Thyroid gland (tissue), 4 donors: ENCODE results near the gene OTOG. TPM values are rescaled to one million over a fixed set of nuclear protein-coding genes. Genes with fewer than 3 reads are reported as not detected.
A peak's percentile ranks its signal among the peaks of the same experiment; 100 is the strongest.

Source experiments
- DNase-seq, 2 donors: peaks; one replicate each; pipeline ENCODE4 v3.0.0-alpha.2; 2019
- H3K27ac ChIP-seq, 3 donors: fragments of 200-600 bp; sonication (generic); 1 replicate in 2 of 3; 2 replicates in 1 of 3; pipeline ENCODE4 v1.5.1; 2016 to 2019; ENCODE audit warnings: mild to moderate bottlenecking in 1 of 3, moderate library complexity in 1 of 3
- H3K27me3 ChIP-seq: fragments of 200-600 bp; sonication (generic); one replicate; pipeline ENCODE4 v1.5.1; 2019
- H3K36me3 ChIP-seq, 2 donors: fragments of 200-600 bp; sonication (generic); one replicate each; pipeline ENCODE4 v1.5.1; 2016 to 2019
- H3K4me1 ChIP-seq, 2 donors: fragments of 200-600 bp; sonication (generic); one replicate each; pipeline ENCODE4 v1.5.1; 2017 to 2019
- H3K4me3 ChIP-seq, 3 donors: fragments of 200-600 bp; sonication (generic); replicated peaks in 1 of 3; 1 replicate in 2 of 3; 2 replicates in 1 of 3; pipeline ENCODE4 v1.5.1; 2016; ENCODE audit warnings: mild to moderate bottlenecking in 1 of 3
- H3K9me3 ChIP-seq: fragments of 200-600 bp; sonication (generic); one replicate; pipeline ENCODE4 v1.5.1; 2017
- POLR2A ChIP-seq, 2 donors: fragments of 450-650 bp; IDR thresholded peaks; one replicate each; pipeline ENCODE4 v1.6.1; 2017; ENCODE audit warnings: antibody characterized with exemption in 2 of 2, mild to moderate bottlenecking in 2 of 2, moderate library complexity in 1 of 2
- WGBS, 2 donors: methylation state at CpG; one replicate each; pipeline ENCODE4 v1.1.5; 2017; 5-methylcytosine and 5-hydroxymethylcytosine counted together
- intact Hi-C: fragments of 100-400 bp; cut with DNase I; formaldehyde crosslinking; loops from one replicate; pipeline ENCODE4 v1.15.1; 2023
- total RNA-seq, 4 donors: library from RNA; depleted of rRNA; stranded (reverse); fragments of >200 nt; gene quantifications; one replicate each; pipeline ENCODE4 v1.2.3, GENCODE V29; 2016
- TF ChIP-seq, protein P1 (sequence below), 6 experiments: fragments of 200-600 bp in 3 of 6; fragments of 450-650 bp in 3 of 6; sonication (generic) in 3 of 6; IDR thresholded peaks; one replicate each; pipeline ENCODE4 v1.5.1; 2016 to 2019; ENCODE audit warnings: antibody characterized with exemption in 6 of 6, mild to moderate bottlenecking in 2 of 6, inconsistent platforms in 1 of 6, moderate library complexity in 1 of 6

OTOG gene
- total RNA-seq: not detected

- H3K4me1 ChIP-seq: no peaks in the 10 kb centered on the region
- no peak for TF ChIP-seq POLR2A (IDR thresholded peaks at IDR 0.05)
- TF ChIP-seq, protein P1, sequence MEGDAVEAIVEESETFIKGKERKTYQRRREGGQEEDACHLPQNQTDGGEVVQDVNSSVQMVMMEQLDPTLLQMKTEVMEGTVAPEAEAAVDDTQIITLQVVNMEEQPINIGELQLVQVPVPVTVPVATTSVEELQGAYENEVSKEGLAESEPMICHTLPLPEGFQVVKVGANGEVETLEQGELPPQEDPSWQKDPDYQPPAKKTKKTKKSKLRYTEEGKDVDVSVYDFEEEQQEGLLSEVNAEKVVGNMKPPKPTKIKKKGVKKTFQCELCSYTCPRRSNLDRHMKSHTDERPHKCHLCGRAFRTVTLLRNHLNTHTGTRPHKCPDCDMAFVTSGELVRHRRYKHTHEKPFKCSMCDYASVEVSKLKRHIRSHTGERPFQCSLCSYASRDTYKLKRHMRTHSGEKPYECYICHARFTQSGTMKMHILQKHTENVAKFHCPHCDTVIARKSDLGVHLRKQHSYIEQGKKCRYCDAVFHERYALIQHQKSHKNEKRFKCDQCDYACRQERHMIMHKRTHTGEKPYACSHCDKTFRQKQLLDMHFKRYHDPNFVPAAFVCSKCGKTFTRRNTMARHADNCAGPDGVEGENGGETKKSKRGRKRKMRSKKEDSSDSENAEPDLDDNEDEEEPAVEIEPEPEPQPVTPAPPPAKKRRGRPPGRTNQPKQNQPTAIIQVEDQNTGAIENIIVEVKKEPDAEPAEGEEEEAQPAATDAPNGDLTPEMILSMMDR (IDR thresholded peaks at IDR 0.05): no peak
- no peaks in the 10 kb centered on the region for H3K27me3 ChIP-seq
- H3K4me3 ChIP-seq: no peak within 1 kb of the TSS
- H3K36me3 ChIP-seq: no peaks in the 10 kb centered on the region
- 14 to 18% methylated on average over 15 to 20 of the region's 20 CpGs for WGBS, 2 donors
- no peaks in the 10 kb centered on the region for H3K9me3 ChIP-seq
- DNase-seq: peak; percentile 42 to 57
- intact Hi-C loops: no loop called here
- no peak within 1 kb of the TSS for H3K27ac ChIP-seq
Observed at GRCh38 chr11:17547051-17547577, at the start of gene OTOG. OTOG (plus strand) TSS chr11:17547259; CDS start chr11:17547373, 114 bp downstream.

DNA sequence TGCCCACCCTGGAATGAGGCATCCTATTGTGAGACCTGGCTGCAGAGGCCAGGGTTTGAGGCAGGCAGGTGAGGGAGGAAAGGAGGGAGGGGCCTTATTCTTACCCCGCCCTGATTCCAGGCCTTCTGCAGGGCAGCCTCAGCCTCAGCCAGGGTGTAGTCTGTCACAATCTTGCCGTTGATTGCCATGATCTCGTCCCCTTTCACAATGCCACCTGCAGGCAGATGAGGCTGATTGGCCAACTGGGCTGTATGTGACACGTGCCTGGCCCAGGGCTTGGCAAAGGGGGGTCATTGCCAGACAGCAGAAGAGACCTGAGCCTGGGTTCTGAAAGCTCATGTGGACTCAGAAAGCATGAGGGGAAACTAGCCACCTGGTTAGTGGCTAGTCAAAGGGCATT is 49.0 kb upstream of the OTOG start:
- intact Hi-C loops: no loop called here
- WGBS, 2 donors: 72 to 81% methylated on average over 3 to 4 of the region's 4 CpGs
- Histone ChIP-seq H3K36me3 (no peaks in the 10 kb centered on the region), H3K27me3 (no peaks in the 10 kb centered on the region), H3K27ac (no peak overlapping the region), H3K9me3 (no peaks in the 10 kb centered on the region), H3K4me3 (no peak overlapping the region), H3K4me1 (peaks cover 0 to 7% of the 10 kb centered on the region in 2 donors)
- TF ChIP-seq POLR2A (IDR thresholded peaks at IDR 0.05): no peak
- DNase-seq: no peak

GRCh38 chr11:17498475-17498874 is 48.6 kb upstream of the OTOG start:
- H3K27ac ChIP-seq: no peak overlapping the region
- no peaks in the 10 kb centered on the region for H3K36me3 ChIP-seq
- H3K27me3 ChIP-seq: no peaks in the 10 kb centered on the region
- no peak overlapping the region for H3K4me3 ChIP-seq
- intact Hi-C loops: no loop called here
- WGBS, 2 donors: 84 to 85% methylated on average over 5 of the region's 5 CpGs
- no peak for DNase-seq
- H3K9me3 ChIP-seq: no peaks in the 10 kb centered on the region
- TF ChIP-seq, protein P1 (IDR thresholded peaks at IDR 0.05): no peak
- TF ChIP-seq POLR2A (IDR thresholded peaks at IDR 0.05): no peak
- H3K4me1 ChIP-seq: peaks cover 0 to 7% of the 10 kb centered on the region in 2 donors

GRCh38 chr11:17500673-17501072 is 46.4 kb upstream of the OTOG start:
- Histone ChIP-seq H3K27ac (no peak overlapping the region), H3K4me1 (peaks cover 0 to 7% of the 10 kb centered on the region in 2 donors), H3K9me3 (no peaks in the 10 kb centered on the region), H3K36me3 (no peaks in the 10 kb centered on the region), H3K27me3 (no peaks in the 10 kb centered on the region), H3K4me3 (no peak overlapping the region)
- WGBS, 2 donors: 94 to 99% methylated on average over 10 of the region's 12 CpGs
- TF ChIP-seq, protein P1 (IDR thresholded peaks at IDR 0.05): no peak
- TF ChIP-seq POLR2A (IDR thresholded peaks at IDR 0.05): no peak
- intact Hi-C loops: loop anchor here (10.0 kb wide), 1 partner anchor 266 kb away; no protein-coding TSS in a partner anchor
- DNase-seq: no peak

DNA sequence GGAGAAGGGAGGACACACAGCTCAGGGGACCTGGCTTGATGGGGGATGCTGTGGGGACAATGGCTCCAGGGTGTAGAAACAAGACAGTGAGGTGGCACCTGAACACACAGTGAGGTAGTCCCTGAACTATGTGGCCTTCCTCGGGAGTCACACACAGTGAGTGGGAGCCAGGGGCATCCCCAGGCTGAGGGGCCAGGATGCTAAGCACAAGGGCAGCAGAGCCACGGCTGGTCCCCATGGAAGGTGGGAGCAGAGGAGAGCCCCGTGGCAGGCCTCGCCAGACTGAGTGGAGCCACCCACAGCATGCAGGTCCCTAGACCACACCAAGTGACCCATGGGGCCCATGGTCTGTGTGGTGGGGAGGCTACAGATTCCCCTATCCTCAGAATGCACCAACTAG is 44.4 kb upstream of the OTOG start:
- no peaks in the 10 kb centered on the region for H3K9me3 ChIP-seq
- DNase-seq: no peak
- TF ChIP-seq, protein P1 (IDR thresholded peaks at IDR 0.05): no peak
- TF ChIP-seq POLR2A (IDR thresholded peaks at IDR 0.05): no peak
- H3K27ac ChIP-seq: no peak overlapping the region
- H3K4me3 ChIP-seq: no peak overlapping the region
- no peaks in the 10 kb centered on the region for H3K4me1 ChIP-seq
- WGBS, 2 donors: 87 to 100% methylated on average over 2 to 4 of the region's 4 CpGs
- H3K36me3 ChIP-seq: no peaks in the 10 kb centered on the region
- H3K27me3 ChIP-seq: no peaks in the 10 kb centered on the region
- intact Hi-C loops: loop anchor here (10.0 kb wide), 1 partner anchor 268 kb away; no protein-coding TSS in a partner anchor
